ENCODE data around the gene ARHGAP32.

The ARHGAP32 gene

DNA sequence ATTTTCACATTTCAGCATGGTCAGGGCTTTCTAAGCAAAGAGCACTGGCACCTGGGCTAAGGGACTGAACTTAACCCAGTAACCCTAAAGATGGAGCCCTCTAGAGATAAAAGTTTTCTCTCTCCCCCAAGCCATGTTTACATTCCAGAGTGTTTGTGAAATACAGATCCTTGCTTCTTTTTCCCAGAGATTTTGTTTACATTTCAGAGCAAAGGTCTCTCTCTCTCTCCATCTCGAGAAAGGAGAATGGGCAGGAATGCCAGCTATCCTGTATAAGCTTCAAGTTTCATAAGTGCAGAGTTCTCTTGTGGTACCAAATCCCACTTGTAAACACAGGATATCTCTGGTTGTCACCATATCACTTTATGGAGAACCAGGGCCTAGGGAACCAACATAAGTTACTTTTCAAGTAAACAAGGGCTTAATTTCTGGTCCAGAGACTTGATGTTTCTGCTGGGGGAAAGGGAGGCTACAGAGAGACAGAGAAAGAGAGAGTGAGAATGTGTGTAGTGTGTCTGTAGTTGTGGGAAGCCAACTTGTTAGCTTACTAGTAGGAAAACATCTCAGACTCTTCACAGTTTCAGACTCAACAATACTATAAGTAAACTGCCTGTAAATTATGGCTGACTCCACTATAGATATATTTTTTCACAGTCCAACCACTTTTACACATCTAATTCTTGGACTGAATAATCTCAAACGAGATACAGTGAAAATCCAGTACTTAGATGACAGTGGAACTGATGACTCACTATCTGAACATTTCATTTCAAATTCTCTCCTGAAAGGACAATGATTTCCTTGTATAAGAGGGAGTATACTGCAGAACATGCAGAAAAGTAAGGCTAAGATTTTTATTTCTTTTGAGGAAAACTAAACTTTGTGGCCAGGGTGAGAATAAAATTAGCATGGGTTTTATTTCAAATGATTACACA, 76.2 kb downstream of the ARHGAP32 start:
- DNase-seq (ENCODE audit: low read depth in 2 of 2): no peak

DNA sequence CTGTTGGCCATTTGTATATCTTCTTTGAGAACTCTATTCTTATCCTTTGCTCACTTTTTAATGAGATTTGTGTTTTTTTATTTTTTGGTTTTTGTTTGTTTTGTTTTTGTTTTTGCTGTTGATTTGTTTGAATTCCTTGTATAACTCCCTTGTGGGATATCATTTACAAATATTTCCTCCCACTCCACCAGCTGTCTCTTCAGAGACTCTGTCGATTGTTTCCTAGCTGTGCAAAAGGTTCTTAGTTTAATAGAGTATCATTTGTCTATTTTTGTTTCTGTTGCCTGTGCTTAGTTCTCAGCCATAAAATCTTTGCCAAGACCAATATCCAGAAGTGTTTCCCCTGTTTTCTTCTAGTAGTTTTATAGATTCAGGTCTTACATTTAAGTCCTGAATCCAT, 82.4 kb downstream of the ARHGAP32 start:
- no peak for DNase-seq (ENCODE audit: low read depth in 2 of 2)

DNA sequence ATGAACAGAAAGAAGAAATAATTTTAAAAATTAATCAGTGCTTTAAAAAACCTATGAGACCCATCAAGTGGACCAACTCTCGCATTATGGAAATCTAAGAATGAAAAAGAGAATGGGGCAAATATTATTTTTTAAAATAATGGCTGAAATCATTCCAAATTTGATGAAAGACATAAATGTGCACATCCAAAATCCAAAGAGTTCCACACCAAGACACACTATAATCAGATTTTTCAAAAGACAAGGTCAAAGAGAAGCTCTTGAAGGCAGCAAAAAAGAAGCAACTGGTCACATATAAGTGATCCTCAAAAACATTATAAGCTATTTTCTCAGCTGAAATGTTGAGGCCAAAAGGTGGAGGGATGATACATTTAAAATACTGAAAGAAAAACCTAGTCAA, 85.3 kb downstream of the ARHGAP32 start:
- no peak for DNase-seq (ENCODE audit: low read depth in 2 of 2)

DNA sequence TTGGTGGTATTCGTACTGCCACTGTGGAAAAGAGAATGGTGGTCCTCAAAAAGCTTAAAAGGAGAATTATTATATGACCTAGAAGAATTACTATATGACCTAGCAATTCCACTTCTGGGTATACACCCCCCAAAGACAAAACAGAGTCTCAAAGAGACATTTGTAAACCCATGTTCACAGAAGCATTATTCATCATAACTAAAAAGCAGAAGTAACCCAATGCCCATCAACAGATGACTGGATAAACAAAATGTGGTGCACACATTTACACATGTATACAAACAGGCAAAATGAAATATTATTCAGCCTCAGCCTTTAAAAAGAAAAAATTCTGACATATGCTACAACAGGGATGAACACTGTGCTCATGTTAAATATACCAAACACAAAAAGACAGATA, 89.4 kb downstream of the ARHGAP32 start:
- no peak for DNase-seq (ENCODE audit: low read depth in 2 of 2)

DNA sequence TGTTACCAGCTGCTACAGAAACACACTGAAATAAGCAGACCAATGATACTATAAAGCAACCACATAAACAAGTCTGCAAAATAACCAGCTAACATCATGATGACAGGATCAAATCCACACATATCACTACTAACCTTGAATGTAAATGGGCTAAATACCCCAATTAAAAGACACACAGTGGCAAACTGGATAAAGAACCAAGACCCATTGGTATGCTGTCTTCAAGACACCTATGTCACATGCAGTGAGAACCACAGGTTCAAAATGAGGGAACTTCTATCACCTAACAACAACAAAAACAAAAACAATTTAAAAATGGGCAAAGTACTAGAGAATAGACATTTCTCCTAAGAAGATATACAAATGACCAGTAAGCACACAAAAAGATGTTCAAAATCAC, 89.9 kb downstream of the ARHGAP32 start:
- DNase-seq (ENCODE audit: low read depth in 2 of 2): no peak

DNA sequence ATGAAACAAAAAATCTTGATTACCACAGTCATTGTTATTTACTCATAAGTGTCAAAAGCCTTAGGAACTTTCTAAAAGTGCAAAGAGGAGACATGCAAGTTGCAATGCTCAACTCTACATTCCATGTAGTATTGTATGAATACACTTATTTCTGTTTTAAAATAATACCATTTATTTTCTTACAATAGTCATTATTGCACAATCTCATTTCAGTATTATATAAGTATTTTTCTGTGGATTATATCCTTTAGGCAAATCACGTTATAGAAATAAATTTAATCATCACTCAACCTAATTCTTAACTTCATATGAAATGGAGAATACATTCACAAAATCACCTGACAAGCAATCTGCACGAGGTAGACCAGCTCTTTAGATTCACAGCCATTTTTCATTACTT, 98.8 kb downstream of the ARHGAP32 start:
- no peak for DNase-seq (ENCODE audit: low read depth in 2 of 2)

DNA sequence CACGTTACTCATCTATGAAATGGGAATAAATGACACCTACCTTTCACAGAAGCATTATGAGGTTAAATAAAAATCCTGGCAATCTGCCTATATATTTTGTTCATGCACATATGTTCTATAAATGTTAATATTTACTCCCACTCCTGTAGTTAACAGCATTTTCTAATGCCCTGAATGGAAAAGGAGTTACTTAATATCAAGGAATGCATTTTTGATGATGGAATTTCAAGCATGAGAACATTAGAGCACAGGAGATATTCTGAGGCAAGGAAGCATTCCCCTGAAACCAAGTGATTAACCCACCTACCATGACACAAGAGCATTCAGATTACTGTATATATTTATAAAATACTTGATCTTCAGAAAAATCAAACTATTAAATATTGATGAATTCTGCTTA, 102.1 kb downstream of the ARHGAP32 start:
- DNase-seq (ENCODE audit: low read depth in 2 of 2): no peak

DNA sequence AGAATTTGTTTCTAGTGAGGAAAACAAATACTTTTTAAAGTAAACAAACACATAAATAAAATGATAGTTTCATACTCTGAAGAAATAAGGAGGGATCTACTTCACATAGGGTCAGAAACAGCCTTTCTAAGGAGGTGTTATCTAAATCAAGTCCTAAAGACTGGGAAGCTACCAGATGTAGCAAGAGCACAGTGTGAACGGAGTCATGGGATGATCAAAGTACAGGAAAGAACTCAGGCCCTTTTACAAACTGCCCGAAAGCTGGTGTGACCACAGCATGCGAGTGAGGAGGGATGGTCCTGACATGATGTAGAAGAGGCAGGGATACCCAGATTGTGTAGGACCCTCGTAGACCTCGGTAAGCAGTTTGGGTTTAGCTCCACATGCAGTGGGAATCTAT, 102.8 kb downstream of the ARHGAP32 start:
- DNase-seq (ENCODE audit: low read depth in 2 of 2): no peak

DNA sequence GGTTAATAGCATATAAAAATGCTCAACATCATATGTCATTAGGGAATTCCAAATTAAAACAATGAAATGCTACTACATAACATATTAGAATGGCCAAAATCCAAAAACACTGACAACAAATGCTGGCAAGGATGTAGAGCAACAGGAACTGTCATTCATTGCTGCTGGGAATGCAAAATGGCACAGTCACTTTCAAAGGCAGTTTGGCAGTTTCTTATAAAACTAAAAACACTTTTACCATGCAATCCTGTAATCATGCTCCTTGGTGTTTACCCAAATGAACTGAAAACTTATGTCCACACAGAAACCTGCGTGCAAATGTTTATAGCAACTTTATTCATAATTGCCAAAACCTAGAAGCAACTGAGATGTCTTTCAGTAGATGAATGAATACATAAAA, 105.1 kb downstream of the ARHGAP32 start:
- DNase-seq (ENCODE audit: low read depth in 2 of 2): no peak

DNA sequence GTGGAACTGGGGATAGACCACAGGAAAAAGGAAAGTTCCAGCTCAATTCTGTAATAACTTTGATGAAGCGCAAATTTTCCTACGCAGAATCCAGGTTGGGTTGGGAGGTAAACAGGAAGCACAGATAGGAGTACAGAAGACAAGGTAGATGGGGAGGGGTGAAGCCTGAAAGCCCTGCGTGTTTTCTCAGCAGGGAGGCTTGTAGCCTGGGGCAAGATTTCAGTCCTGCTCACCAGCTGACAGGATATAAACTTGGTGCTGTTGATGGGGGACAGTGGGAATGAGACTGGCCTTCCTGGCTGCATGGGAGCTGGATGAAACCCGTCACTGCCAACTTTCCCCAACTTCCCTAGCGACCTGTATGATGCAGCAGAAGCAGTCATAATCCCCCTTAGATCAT, 114.9 kb downstream of the ARHGAP32 start:
- DNase-seq (ENCODE audit: low read depth in 2 of 2): no peak

DNA sequence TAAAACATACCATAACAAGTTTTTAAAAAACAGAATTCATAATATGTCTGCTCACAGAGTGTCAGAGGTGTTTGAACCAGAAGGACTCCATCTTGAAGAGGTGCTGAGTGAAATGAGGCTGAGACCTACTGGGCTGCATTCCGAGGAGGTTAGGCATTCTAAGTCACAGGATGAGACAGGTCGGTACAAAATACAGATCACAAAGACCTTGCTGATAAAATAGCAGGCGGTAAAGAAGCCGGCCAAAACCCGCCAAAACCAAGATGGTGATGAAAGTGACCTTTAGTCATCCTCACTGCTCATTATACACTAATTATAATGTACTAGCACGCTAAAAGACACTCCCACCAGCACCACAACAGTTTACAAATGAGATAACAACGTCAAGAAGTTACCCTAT, 116.4 kb downstream of the ARHGAP32 start:
- no peak for DNase-seq (ENCODE audit: low read depth in 2 of 2)

DNA sequence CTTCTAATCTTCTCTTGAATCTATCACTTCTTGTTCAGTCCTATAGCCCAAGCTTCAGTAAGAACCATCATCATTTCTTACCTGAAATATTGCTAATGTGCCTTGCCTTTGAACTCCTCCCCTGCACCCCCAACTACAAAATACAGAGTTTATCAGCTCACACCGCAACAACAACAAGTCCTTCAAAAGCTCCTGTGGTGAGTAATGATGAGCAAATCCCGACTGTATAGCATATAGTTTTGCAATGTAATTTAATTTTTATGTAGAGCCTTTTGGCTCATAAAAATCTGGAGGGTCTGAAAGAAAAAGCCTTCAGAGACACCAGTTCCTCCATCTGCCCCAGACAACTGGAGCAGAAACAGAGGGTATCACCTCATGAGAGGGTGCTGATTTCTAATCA, 124.7 kb downstream of the ARHGAP32 start:
- no peak for DNase-seq (ENCODE audit: low read depth in 2 of 2)

DNA sequence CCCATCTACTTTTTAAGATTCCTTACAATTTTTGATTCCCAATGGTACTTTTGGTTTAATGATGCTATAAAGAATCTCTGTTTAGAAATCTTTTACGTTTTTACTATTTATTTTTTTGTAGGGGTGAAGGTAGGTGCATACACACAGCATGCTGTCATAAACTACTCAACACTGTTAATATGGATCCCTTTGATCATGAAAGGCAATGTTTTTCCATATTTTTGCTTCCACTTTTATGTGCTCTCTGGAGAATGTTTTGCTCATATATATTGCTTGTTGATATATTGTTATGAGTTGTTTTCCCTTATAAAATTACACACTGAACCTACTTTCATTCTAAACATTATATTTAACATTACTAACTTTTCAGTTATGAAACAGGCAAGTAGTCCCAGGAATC, 125.9 kb downstream of the ARHGAP32 start:
- no peak for DNase-seq (ENCODE audit: low read depth in 2 of 2)

DNA sequence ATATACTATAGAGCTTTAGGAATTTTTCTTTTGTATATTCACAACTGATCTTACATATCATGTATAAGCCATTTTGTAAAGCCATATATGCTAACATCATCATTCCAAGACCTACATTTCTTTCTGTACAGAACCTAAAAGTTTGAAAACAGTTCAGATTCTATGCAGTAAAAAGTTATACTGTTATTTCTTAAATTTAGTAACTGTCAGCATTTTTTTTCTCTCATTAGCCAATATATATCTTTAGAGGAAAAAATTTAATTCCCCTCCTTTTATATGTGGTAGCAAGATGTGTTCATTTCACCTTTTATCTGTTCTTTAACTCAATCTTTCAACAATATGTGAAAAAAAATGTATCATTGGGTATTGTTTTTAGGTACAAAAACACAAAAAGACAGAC, 129.0 kb downstream of the ARHGAP32 start:
- DNase-seq (ENCODE audit: low read depth in 2 of 2): no peak

DNA sequence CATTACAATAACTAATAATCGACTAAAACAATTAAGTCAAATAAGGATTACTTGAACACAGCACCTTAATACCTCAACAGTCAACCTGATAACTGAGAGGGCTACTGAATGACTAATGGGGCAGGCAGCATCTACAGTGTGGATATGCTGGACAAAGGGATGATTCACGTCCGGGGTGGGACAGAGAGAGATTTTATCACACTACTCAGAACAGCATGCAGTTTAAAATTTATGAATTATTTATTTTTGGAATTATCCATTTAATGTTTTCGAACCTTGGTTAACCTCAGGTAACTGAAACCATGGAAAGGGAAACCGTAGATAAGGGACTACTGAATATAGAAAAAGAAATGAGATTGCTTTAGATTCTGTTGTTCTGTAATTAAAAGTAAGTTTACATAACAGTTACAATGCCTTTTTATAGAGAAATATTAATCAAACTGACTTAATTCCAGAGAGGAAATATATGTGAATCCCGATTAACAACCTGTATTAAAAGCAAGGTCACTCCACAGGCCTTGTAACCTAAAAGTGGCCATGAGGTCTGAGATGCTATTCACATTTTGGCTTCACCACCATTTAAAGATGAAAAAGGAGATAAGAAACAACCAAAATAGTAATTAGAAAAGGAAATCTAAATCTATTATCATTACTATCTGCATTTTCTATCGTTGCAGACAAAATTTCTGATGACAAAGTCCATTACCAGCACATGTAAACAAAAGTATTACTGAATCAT, 130.5 kb downstream of the ARHGAP32 start:
- no peak for DNase-seq (ENCODE audit: low read depth in 2 of 2)

DNA sequence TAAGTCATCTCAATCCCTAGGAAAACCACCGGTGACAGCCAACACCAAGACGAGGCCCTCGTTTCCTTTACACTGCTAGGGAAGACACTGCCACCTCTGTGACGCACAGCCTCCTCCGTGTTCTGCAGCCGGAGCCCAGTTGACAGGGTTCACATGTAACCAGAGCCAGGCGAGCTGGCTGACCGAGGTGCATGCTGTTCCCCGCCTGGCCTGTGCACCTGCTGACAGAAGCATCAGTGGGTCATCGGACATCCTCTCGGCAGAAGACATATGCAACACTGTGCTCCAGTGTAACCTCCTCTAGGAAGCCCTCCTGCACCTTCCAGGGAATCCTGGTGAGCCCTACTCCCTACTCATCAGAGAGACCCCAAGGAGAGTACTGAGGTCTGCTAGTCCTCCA, 135.2 kb downstream of the ARHGAP32 start:
- DNase-seq (ENCODE audit: low read depth in 2 of 2): no peak

DNA sequence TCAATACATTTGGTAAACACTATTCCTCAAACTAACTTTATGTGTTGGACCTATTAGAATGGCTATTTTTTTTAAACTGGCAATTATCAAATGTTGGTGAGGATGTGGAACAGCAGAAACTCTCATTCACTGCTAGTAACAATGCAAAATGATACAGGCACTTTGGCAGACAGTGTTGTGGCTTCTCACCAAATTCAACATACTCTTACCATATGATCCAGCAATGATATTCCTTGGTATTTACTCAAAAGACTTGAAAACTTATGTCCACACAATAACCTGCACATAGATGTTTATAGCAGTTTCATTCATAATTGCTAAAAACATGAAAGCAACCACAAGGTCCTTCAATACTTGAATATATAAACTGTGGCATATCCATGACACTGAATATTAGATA, 136.9 kb downstream of the ARHGAP32 start:
- no peak for DNase-seq (ENCODE audit: low read depth in 2 of 2)

DNA sequence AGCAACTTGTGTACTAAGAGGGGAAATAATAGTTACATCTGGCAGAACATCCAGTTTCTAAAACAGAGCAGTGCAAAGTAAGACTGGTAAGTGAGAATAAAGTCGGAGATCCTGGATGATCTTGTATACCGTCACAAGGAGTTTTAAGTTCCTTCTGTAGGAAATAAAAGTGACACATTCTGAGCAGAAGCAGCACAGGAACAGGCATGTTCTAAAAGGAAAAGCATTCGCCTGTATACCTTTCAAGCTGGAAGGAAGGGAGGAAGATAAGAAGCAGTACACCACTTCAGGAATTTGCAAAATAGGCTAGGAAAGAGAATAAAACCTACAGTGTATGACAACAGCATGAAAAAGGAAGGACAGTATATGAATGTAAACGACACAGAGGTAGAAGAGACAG, 143.2 kb downstream of the ARHGAP32 start:
- no peak for DNase-seq (ENCODE audit: low read depth in 2 of 2)

DNA sequence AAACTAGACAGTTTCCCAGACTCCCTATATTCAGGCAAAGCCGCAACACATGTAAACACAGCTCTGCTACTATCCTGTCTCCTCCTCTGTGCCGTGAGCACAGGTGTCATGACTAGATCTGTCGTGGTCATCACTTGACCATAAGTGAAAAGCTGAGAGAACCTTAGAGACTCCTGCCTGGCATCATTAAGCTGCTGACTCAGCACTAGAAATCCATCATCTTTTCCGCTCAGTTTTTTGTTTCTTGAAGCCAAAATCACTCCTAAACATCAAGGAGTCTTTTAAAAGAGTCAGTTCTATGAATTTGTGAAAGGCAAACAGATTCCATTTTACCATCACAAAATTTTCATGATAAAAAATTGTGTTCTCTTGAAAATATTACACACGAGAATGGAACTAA, 147.0 kb downstream of the ARHGAP32 start:
- DNase-seq (ENCODE audit: low read depth in 2 of 2): no peak

DNA sequence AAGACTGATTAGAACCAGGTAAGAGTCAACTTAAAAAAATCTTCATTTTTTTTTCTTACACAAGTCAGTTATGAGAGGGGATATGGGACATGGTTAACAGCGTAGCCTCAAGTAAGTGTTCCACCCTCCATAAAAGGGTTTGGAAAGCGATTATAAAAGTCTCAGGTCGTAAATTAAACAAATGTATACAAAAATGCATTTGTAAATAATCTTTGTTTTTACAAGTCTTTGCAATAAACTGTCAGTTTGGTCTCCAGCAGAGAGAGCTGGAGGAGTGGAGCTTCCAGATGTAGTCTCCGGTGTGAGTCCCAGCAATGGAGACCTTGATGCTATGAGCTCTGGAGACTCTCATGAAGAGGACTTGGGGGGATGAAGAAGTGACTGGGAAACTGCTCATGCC, 149.6 kb downstream of the ARHGAP32 start:
- no peak for DNase-seq (ENCODE audit: low read depth in 2 of 2)

DNA sequence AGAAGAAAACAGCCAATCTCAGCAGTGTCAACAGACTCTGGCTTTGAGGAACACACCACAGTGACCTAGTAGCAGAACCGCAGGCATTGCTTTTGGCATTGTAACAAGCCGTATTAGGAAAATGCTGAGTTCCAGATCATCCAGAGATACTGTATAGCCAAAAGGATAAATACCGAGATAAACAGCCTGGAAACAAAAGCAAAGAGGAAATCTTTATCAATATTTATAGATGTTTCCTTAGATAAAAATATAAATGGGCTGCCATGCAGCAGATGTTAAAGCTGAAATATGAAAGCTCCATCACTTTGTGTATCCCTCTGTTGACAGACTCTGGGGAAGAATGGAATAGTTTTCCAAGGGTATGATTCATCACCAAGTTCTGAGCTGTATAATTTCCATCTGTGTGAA, 150.5 kb downstream of the ARHGAP32 start:
- no peak for DNase-seq (ENCODE audit: low read depth in 2 of 2)

DNA sequence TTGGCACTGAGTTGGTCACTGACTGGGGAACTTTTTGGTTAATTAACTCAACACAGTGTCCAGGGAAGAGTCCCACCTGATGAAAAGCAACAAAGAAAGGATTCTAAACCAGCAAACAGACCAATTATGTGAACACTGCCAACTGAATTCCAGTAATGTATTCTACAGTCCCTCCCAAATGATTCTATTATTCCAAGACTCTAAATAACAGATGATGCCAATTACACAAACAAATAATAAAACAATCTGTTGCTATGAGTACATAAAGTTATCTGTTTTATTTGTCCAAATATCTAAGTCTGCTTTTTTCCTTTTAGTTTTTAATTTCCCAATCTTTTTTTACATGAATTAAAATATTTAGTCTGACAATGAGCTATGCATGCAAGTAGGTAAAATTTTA, 151.2 kb downstream of the ARHGAP32 start:
- no peak for DNase-seq (ENCODE audit: low read depth in 2 of 2)

DNA sequence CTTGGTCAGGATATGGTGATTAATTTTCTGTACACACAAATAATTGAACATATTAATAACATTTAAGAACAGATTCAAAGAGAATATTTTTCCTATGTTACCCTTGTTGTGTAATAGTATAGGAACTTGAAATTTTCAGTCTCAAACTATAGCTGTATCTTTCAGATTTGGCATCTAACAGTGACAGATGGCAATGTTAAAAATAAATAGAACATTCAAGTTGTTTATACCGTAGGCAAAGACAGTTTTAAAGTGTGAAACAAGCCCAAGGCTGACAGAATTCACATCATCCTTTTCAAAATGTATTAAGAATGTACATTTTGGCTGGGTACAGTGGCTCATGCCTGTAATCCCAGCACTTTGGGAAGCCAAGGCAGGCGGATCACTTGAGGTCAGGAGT, 156.9 kb downstream of the ARHGAP32 start:
- no peak for DNase-seq (ENCODE audit: low read depth in 2 of 2)
